SK-N-SH treated with all-trans-retinoic acid at 6 μM for 48 hours (cell line): ENCODE data around the gene BNIP2.

ENCODE experiments used
- ATAC-seq: fragments of 200-7000 bp; cut with Tn5 transposase; 3 replicates; pipeline ENCODE4 v1.9.1; 2020; ENCODE audit warnings: mild to moderate bottlenecking, moderate library complexity
- ARNTL ChIP-seq: fragments of 450-650 bp; formaldehyde crosslinking; IDR thresholded peaks from 2 replicates; pipeline ENCODE4 v1.5.0; 2020; ENCODE audit warnings: low read depth, mild to moderate bottlenecking, moderate library complexity, borderline replicate concordance
- BACH2 ChIP-seq: fragments of 250-450 bp; sonication (Bioruptor Pico); IDR thresholded peaks from 2 replicates; pipeline ENCODE4 v1.9.0; 2021; ENCODE audit warnings: mild to moderate bottlenecking, borderline replicate concordance
- CREB5 ChIP-seq: fragments of 250-450 bp; sonication (Bioruptor Pico); IDR thresholded peaks from 2 replicates; pipeline ENCODE4 v1.5.1; 2020; ENCODE audit warnings: low read depth, mild to moderate bottlenecking, moderate library complexity
- CSDC2 ChIP-seq: fragments of 250-450 bp; sonication (Bioruptor Pico); IDR thresholded peaks from 2 replicates; pipeline ENCODE4 v1.5.0; 2020; ENCODE audit warnings: mild to moderate bottlenecking, moderate library complexity
- CSRNP3 ChIP-seq: fragments of 250-450 bp; sonication (Bioruptor Pico); IDR thresholded peaks from 2 replicates; pipeline ENCODE4 v1.5.1; 2021; ENCODE audit warnings: mild to moderate bottlenecking, moderate library complexity
- ESRRG ChIP-seq: fragments of 250-450 bp; sonication (Bioruptor Pico); IDR thresholded peaks from 2 replicates; pipeline ENCODE4 v1.6.1; 2021; ENCODE audit warnings: mild to moderate bottlenecking
- GLIS3 ChIP-seq: fragments of 250-450 bp; sonication (Bioruptor Pico); IDR thresholded peaks from 2 replicates; pipeline ENCODE4 v1.5.0; 2020; ENCODE audit warnings: mild to moderate bottlenecking, moderate library complexity
- ISL1 ChIP-seq: fragments of 250-450 bp; sonication (Bioruptor Pico); IDR thresholded peaks from 2 replicates; pipeline ENCODE4 v2.1.2; 2022; ENCODE audit warnings: mild to moderate bottlenecking, moderate library complexity
- POU6F1 ChIP-seq: fragments of 250-450 bp; sonication (Bioruptor Pico); IDR thresholded peaks from 2 replicates; pipeline ENCODE4 v1.8.0; 2021; ENCODE audit warnings: low read depth, mild to moderate bottlenecking, moderate library complexity, borderline replicate concordance
- PPARA ChIP-seq: fragments of 250-450 bp; sonication (Bioruptor Pico); IDR thresholded peaks from 2 replicates; pipeline ENCODE4 v1.5.0; 2020; ENCODE audit warnings: mild to moderate bottlenecking, borderline replicate concordance
- RARB ChIP-seq: fragments of 250-450 bp; sonication (Bioruptor Pico); IDR thresholded peaks from 2 replicates; pipeline ENCODE4 v1.8.0; 2021; ENCODE audit warnings: mild to moderate bottlenecking, moderate library complexity
- TCF4 ChIP-seq: fragments of 250-450 bp; sonication (Bioruptor Pico); IDR thresholded peaks from 2 replicates; pipeline ENCODE4 v1.8.0; 2021; ENCODE audit warnings: mild to moderate bottlenecking, moderate library complexity, borderline replicate concordance
- TOX ChIP-seq: fragments of 250-450 bp; sonication (Bioruptor Pico); IDR thresholded peaks from 2 replicates; pipeline ENCODE4 v1.8.0; 2021; ENCODE audit warnings: mild to moderate bottlenecking, moderate library complexity, borderline replicate concordance
- TSHZ2 ChIP-seq: fragments of 250-450 bp; sonication (Bioruptor Pico); IDR thresholded peaks from 2 replicates; pipeline ENCODE4 v1.5.0; 2020; ENCODE audit warnings: mild to moderate bottlenecking, moderate library complexity
- ZC3H10 ChIP-seq: fragments of 250-450 bp; sonication (Bioruptor Pico); IDR thresholded peaks from 2 replicates; pipeline ENCODE4 v1.5.1; 2021; ENCODE audit warnings: mild to moderate bottlenecking, moderate library complexity
- ZFP3 ChIP-seq: fragments of 250-450 bp; sonication (Bioruptor Pico); IDR thresholded peaks from 2 replicates; pipeline ENCODE4 v1.5.0; 2020; ENCODE audit warnings: mild to moderate bottlenecking, moderate library complexity
- ZFP30 ChIP-seq: fragments of 450-650 bp; formaldehyde crosslinking; IDR thresholded peaks from 2 replicates; pipeline ENCODE4 v1.5.0; 2022; ENCODE audit warnings: mild to moderate bottlenecking, moderate library complexity
- ZNF565 ChIP-seq: fragments of 450-650 bp; formaldehyde crosslinking; conservative IDR thresholded peaks from 2 replicates; pipeline ENCODE4 v1.5.0; 2020; ENCODE audit warnings: low read depth, mild to moderate bottlenecking, moderate library complexity
- ZNF70 ChIP-seq: fragments of 450-650 bp; formaldehyde crosslinking; IDR thresholded peaks from 2 replicates; pipeline ENCODE4 v1.5.0; 2020; ENCODE audit warnings: mild to moderate bottlenecking, moderate library complexity

BNIP2 gene

GRCh38 chr15:59688782-59689625, at the start of gene BNIP2:
TSS of gene BNIP2 (minus strand) at chr15:59689320. CDS start at chr15:59682457, 6,863 bp downstream.
- ATAC-seq = peak; percentile 96
- TF ChIP-seq ZNF70 (0 out of 2 replicates have a peak, but pooled peaks have one; percentile 34), POU6F1 (no peak)

- no peak for TF ChIP-seq CSRNP3
- TF ChIP-seq PPARA (CRISPR knock-in tag) = no peak
- no peak for TF ChIP-seq POU6F1
- no peak for ATAC-seq
These were observed 49.6 kb upstream of the BNIP2 start for GRCh38 chr15:59738676-59739075.

GRCh38 chr15:59736181-59736580, 47.1 kb upstream of the BNIP2 start:
- no peak for ATAC-seq
- TF ChIP-seq ISL1 (CRISPR knock-in tag) = no peak
- no peak for TF ChIP-seq TCF4 (CRISPR knock-in tag)
- no peak for TF ChIP-seq POU6F1
- TF ChIP-seq GLIS3 (CRISPR knock-in tag) = no peak

- TF ChIP-seq ZNF70 = no peak
- TF ChIP-seq RARB = no peak
- no peak for TF ChIP-seq ARNTL
- TF ChIP-seq CSDC2 (CRISPR knock-in tag) = no peak
- TF ChIP-seq ZFP3 = no peak
- no peak for TF ChIP-seq CREB5
- TF ChIP-seq TSHZ2 (CRISPR knock-in tag) = no peak
- TF ChIP-seq BACH2 (CRISPR knock-in tag) = no peak
- TF ChIP-seq ESRRG (CRISPR knock-in tag) = no peak
- no peak for TF ChIP-seq PPARA (CRISPR knock-in tag)
- no peak for TF ChIP-seq ZNF565 (CRISPR knock-in tag)
- no peak for TF ChIP-seq ZFP30 (CRISPR knock-in tag)
- no peak for TF ChIP-seq ZC3H10
- no peak for TF ChIP-seq TOX (CRISPR knock-in tag)
- TF ChIP-seq, all 23 proteins: peak for 0
- no peak for ATAC-seq
These were observed 36.0 kb upstream of the BNIP2 start for GRCh38 chr15:59725151-59725486.
